GM19455 (cell line): Measurements from ENCODE around the gene FHIT.
"Not testable (repeated sequence)": the region's sequence is repeated elsewhere in the genome, so short reads cannot be mapped to it uniquely, and the experiment has no call there.

ENCODE experiments used
- ATAC-seq: cut with Tn5 transposase; IDR thresholded peaks from one replicate; pipeline ENCODE4 v1.9.1; 2021; ENCODE audit not compliant: unreplicated experiment

FHIT gene

DNA sequence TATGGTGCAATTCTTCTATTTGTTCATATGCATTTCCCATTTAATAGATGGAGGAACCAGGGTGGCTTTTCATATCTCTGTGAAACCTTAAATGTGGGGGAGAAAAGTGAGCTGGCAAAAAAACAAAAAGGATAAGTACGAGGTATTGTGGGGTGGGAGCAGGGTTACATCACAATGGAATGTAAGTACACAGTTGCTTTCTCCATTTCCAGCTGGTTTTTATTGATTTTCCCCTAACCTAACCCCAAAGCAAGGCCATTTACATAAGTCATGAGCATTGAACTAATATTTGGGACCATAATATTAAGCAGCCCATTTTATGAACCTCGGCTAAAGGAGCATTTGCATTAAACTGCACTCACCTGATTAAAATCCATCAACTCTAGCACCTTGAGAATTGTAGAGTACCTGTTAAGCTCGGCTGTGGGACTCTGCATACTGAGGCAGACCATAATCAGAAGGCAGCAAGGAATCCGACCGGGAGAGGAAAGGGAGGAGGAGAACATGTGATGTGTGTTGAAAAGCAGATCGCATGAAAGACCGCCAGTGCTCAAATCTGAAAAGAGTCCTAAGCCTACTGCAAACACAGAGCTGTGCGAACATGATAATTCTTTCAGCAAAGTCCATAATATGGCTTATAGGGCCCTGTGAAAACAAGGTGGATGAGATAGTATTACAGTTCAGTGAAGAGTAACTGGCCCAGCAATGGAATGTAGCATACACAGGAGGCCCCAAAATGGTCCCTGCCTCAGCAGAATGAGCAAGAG is 513.4 kb downstream of the FHIT start:
- no peak for ATAC-seq

GRCh38 chr3:60730371-60730770 is 520.9 kb downstream of the FHIT start:
- no peak for ATAC-seq

DNA sequence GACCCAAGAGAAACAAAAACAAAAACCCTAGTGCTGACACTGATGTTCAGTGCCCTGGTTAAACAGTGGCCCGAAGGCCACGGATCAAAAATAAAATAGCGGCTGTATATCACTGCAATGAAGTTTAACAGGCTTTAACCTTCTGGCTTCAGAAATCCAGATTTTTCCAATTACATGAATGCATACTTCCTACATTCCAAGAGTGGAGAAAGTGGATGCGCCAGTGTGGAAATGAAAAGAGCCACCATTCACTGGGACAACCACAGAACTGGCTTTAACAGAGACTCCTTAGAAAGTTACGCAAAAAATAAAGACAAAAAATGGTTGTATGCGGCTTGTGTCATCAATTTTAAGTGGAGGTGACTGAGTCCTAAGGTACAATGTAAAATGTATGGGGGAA is 522.2 kb downstream of the FHIT start:
- ATAC-seq = no peak

GRCh38 chr3:60728006-60728405 is 523.2 kb downstream of the FHIT start:
- no peak for ATAC-seq

- ATAC-seq = no peak
Measured at GRCh38 chr3:60720736-60721135, 530.5 kb downstream of the FHIT start.

DNA sequence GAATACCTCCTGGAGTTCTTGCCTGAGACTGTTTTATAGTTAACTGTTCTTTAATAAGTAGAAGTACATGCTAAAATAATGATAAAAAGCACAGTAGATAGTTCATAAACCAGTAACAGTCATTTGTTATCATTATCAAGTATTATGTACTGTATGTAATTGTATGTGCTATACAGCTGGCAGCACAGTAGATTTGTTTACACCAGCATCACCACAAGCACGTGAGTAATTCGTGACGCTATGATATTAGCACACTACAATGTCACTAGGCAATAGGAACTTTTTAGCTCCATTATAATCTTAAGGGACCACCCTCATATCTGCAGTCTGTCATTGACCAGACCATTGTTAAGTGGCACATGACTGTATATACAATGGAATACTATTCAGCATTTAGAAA is 534.7 kb downstream of the FHIT start:
- ATAC-seq = no peak

GRCh38 chr3:60708191-60708975 is 542.9 kb downstream of the FHIT start:
- ATAC-seq = no peak

DNA sequence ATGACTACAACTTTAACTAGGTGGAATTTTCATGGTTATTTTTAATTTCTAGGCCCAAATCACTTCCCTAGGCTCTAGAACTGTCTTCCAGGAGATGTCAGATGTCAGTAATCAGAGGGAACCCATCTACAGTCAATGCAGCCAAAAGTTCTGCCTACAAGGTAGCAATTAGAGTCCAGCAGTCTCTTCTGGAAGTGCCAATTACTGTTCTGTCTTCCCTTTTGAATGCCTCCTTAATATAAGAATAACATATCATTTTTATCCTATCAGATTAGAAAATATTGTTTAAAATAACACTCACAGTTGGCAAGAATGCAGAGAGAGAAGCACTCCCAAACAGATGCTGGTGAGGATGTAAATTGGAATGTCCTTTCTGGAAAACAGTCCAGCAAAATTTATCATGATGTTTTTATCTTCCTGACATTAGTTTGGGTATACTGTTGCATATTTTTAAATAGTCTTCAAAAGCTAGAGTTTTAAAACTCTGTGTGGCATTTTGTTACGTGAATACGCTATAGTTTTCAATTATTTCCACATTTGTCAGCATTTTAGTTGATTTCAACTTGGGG is 543.7 kb downstream of the FHIT start:
- ATAC-seq = no peak

GRCh38 chr3:60703956-60704736 is 547.1 kb downstream of the FHIT start:
- ATAC-seq = no peak

DNA sequence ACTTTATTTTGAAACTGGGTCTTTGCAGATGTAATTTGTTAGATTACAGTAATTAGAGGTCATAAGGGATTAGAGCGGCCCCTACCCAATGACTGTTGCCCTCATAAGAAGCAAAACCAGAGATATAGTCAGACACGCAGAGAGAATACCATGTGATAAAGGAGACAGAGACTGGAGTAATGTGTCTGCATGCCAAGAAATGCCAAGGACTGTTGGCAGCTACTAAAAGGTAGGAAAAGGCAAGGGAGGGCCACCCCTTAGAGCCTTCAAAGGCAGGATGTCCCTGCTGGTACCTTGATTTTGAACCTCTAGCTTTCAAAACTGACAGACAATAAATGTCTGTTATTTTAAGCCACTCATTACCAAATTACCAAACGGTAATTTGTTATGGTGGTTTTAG is 548.2 kb downstream of the FHIT start:
- ATAC-seq = no peak

- no peak for ATAC-seq
Measured at GRCh38 chr3:60698117-60698516, 553.1 kb downstream of the FHIT start.

- no peak for ATAC-seq
Measured at GRCh38 chr3:60697132-60697531, 554.1 kb downstream of the FHIT start.

DNA sequence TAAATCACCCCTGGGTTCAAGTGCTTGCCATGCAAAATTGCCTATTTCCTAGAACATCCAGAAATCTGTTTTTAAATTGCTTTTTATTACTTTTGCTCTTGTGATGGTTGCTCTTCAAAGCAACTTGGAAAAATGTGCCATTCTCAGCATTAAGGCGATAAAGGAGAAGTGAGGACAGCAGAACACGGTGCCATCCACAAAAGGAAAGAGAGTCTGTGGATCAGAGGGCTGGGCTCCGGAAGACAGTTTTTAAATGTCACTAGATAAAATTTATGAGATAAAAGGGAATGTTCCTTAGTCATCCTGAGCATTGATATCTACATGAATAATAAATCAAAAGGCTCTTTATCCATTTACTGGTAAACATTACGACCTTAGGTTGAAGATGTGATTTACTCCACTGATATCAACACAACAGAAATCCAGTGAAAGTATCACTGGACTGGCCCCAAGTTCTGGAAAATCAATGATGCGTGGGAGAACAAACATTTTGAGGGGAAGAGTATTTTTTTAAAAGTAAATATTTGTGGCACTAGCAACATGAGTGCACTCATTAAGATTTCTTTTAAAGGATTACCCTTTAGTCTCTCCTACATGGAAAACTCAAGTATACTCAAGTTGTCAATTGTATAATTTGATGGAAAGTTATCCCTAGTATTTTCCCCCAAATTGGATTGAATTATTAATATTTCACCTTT is 554.7 kb downstream of the FHIT start:
- ATAC-seq = no peak

GRCh38 chr3:60675424-60675823 is 575.8 kb downstream of the FHIT start:
- ATAC-seq = no peak

- ATAC-seq = no peak
Measured at GRCh38 chr3:60674870-60675269, 576.4 kb downstream of the FHIT start.

GRCh38 chr3:60673123-60673522 is 578.1 kb downstream of the FHIT start:
- ATAC-seq = no peak

- not testable (repeated sequence) for ATAC-seq
Measured at GRCh38 chr3:60672337-60672736, 578.9 kb downstream of the FHIT start.

- ATAC-seq = no peak
Measured at GRCh38 chr3:60669636-60670035, 581.6 kb downstream of the FHIT start.

- no peak for ATAC-seq
Measured at GRCh38 chr3:60660026-60660425, 591.2 kb downstream of the FHIT start.

DNA sequence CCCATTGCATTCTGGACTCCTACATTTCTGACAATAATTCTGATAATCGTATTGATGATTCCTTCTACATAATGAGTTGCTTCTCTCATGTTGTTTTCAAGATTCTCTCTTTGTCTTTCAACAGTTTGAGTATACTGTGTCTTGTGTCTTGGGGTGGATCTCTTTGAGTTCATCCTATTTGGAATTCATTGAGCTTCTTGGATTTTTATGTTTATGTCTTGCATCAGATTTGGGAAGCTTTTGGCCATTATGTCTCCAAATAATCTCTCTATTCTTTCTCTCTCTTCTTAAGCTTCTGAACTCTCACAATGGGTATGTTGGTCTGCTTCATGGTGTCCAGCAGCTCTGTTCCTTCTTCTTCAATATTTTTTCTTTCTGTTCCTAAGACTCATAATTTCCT is 592.2 kb downstream of the FHIT start:
- ATAC-seq = no peak

DNA sequence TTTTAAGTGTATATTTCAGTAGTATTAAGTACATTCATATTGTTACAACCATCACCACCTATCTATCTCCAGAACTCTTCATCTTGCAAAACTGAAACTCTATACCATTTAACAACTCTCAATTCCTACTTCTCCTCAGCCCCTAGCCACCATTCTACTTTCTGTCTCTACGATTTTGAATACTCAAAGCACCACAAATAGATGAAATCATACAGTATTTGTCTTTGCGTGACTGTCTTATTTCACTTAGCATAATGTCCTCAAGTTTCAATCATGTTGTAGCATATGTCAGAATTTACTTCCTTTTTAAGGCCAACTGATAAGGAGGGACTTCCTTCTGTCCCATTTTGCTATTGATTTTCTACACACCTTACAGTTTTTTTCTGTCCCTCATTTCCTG is 593.3 kb downstream of the FHIT start:
- ATAC-seq = peak; percentile 82
